HG03135 (cell line): Measurements from ENCODE around the gene SEMA3D.
"Not testable (repeated sequence)": the region's sequence is repeated elsewhere in the genome, so short reads cannot be mapped to it uniquely, and the experiment has no call there.

Source experiments
- ATAC-seq: cut with Tn5 transposase; IDR thresholded peaks from one replicate; pipeline ENCODE4 v1.9.1; 2021; ENCODE audit warnings: mild to moderate bottlenecking, moderate library complexity; ENCODE audit not compliant: unreplicated experiment

SEMA3D gene

DNA sequence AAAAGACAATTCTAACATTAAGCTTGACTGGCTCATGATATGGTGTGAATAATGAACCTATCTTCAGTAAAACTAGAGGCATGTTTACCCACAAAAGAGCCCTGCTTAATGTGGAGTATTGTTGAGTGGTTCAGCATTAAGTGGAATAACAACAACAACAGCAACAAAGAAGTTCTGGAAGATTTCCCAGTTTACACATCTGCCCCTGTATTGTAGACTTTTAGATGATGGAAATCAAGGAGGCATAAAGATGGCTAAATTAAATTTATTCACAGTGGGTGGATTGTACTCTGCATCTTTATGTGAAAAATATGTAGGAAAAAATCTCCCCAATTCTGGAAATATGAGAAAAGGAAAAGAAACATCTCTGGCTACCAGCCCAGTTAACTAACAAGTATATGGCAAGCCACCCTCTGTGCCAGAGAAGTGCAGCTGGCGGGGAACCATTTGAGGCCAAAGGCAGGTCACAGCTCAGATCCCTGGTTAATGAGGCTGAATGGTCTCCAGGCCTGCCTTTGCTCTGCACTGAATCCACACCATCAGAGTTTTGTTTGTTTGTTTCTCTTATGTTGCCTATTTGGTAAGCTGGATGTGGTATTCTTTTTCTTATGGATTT, 186.0 kb downstream of the SEMA3D start:
- ATAC-seq: no peak

DNA sequence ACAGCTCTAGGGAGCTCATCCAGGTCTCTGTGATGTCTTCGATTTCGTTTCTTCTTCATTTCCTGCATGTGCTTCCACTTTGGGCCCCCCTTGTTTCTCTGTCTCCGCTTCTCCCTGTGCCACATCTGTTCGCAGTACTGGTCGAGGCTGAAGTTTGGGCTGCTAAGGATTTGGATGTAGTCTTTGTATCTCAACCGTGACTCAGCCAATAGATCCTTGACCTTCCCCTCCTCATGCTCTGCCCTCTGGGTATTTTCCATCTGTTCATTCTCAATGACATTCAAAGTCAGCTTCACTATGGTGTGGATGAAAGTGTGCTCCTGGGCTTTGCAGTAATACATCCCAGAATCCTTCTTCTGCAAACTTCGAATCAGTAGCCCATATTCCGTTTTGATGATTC, 187.4 kb downstream of the SEMA3D start:
- no peak for ATAC-seq

DNA sequence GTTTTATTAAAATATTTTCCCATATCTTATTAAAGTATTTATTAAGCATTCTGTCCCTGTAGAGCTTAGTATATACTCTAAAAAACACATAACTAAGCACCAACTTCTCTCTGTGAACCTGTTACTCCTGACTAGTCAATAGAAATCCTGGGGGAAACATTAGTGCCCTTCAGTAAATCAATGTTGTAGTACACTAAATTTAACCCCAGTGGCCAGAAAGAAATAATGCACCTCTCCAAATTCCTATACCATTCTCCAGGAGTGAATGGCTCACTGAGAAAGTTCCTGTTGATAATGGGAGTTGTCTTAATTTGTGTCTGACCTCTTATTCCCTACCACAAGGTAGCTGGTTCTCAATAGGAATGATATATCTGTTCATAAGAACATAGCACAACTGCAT, 188.2 kb downstream of the SEMA3D start:
- ATAC-seq: no peak

DNA sequence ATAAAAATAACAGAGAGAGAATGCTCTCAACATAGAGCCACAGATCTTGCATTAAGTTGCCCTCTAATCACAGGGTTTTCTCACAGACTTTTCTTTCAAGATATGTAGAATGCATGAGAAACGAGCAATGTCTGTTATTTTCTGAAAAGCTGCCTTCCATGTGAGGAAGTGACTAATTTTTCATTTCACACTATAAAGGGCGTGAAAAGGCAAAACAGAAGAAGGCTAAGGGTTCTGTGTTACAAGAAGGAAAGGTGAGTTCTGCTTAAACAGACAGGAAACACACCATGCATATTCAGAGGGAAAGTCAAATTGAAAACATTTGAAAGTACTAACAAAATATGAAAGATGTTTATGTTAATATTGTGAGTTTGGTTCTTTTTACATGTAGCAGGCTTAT, 189.2 kb downstream of the SEMA3D start:
- ATAC-seq: no peak

DNA sequence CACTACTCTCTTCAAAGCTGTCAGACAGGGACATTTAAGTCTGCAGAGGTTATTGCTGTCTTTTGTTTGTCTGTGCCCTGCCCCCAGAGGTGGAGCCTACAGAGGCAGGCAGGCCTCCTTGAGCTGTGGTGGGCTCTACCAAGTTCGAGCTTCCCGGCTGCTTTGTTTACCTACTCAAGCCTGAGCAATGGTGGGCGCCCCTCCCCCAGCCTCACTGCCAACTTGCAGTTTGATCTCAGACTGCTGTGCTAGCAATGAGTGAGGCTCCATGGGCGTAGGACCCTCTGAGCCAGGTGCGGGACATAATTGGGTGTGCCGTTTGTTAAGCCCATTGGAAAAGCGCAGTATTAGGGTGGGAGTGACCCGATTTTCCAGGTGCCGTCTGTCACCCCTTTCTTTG, 193.9 kb downstream of the SEMA3D start:
- ATAC-seq: not testable (repeated sequence)

DNA sequence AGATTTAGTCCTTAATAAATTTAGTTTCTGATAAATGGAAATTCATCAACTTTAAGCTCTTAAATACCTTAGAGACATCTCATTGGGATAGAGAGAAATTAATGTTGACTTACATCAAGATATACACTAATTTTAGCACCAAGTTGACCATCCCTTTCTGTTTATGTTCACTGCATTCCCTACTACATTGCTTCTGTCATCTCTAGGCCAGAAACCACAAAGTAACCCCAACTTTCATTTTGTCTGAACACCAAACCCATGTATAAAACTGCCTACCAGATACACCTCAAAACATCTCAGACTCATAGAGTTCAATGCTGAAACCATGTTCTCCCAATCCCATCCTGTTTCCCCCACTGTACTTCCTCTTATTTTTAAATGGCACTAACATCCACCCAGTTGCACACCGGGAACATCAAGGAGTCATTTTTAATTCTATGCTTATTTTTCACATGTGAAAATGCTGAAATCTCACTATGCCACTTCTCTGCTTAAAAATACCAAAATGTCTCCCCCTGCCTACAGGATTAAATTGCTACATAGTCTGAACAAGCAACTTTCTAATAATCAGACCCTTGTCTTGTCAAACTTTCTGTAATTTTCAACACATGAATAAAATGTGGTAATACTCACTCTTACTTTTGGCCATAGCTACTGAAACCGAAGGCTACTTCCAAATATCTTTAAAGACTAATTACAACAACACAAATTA, 201.6 kb downstream of the SEMA3D start:
- no peak for ATAC-seq

DNA sequence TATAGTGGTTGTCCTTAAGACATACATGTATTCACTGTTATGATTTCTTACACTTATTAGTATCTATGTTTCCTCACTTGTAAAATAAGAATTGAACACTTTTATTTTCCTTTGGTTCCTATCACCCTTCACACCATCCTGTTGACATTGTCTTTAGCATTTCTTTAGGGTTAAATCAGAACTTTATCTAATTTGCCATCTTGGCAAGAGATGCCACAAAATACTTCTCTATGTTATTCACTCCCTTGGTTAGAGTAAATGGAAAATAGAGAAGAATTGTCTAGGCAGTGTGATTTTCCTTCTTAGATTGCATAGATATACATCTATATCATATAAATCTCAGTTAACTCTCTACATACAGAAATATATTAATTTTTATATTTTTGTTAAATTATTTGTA, 204.7 kb downstream of the SEMA3D start:
- ATAC-seq: no peak

DNA sequence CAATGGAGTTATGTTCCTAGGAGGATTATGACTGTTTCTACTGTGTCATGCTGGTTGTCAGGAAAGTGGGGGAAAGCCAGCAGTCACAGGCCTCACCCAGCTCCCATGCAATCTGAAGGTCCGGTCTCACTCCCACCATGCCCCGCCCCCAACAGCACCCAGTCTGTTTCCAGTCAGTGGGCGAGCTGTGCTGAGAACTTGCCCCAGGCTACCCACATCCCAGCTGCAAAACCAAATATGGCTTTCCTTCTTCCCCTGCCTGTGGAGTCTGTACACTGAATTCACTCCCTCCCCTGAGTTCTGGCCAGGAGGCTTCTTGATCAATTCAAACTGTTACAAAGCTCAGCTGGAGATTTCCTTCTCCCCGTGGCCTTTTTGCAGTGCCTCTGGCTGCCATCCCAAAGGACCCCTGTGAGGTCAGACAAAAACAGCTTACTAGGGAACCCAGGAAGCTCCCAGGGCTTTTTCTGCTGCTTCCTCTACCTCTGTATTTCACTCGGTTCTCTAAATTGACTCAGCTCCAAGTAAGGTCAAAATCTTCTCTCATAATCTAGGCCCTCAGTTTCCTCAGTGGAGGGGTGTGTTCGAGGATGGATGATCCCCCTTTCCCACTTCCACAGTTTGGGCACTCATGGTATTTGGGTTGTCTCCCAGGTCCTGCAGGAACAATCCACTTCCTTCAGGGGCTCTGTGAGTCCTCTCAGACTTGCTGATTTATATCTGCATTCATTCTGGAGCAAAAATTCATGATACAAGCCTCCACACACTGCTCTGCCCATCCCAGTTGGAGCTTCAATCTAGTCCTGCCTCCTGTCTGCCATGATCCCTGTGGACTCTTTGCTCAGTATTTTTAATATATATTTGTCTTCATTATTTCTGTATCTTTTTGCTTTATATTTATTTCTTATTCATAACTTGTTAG, 205.5 kb downstream of the SEMA3D start:
- ATAC-seq: no peak

DNA sequence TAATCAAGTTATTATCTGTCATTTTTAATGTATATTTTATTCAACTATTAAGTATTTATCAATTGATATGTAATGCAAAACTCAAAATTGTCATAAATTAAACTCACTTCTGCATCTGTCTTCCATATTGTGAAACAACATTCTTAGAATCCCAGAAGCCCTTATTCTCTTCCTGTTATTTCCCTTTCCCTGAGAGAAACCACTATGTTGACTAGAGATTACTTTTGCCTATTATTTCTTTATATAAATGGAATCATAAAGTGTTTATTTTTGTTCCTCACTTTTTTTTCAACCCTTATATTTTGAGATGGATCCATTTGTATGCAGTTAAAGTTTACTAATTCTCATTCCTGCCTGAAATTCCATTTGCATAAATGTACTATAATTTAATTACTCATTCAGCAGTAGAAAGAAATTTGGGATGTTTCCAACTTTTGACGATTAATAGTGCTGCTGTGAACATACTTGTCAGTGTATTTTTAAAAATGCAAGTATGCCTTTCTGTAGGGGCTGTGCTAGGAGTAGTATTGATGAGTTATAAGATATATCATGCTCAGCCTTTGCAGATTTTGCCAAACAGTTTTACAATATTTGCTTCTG, 211.2 kb downstream of the SEMA3D start:
- no peak for ATAC-seq

DNA sequence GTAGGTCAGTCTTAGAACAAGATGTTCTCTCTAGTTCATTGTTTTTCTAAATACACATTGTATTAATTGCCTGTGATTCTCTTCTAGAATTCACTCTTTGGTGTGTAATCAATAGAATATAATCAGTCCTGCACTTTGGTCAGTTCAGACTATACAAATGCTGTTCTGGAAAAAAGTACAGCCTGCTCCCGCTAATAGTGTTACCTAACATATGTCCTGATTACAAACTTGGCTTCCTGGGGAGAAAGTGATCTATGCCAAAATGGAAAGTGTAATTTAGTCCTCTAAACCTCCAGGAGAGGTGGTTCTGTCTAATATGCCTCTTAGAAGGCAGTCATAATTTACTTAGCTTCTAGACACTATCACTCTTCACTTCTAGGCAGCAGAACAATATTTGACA, 215.5 kb downstream of the SEMA3D start:
- no peak for ATAC-seq

DNA sequence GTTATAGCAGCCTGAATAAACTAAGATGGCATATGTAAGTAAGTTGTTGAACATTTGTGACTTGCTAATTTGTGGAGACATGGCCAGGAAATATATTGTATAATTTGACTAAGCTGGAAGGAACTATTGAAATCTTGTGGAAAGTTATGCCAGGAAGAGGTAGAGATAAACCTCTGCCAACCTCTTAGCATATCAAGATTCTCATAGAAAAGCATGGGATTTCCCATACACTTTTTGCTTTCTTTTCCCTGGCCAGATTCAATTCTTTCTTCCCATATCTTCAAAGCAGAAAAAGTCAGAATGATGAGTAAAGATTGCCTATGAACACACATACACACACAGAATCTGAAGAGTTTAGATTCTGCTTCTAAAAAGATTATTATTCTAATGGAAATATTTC, 216.2 kb downstream of the SEMA3D start:
- ATAC-seq: no peak

DNA sequence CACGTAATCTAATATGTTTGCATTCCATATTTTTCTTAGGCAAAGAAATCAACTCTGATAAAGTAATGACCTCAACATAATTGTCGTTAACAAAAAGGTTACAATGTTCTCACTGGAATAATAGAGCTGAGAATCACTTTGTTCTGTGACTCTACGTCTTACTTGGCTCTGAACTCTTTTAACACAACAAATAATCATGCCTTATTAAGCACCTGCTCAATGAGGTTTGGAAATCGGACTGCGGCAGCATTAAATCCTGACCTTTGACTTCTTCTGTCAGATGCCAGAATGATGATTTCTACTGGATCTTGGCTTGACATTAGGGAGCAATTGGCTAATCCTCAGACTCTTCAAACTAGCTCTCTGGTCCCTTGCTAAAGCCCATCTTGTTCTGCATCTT, 233.6 kb downstream of the SEMA3D start:
- ATAC-seq: no peak

DNA sequence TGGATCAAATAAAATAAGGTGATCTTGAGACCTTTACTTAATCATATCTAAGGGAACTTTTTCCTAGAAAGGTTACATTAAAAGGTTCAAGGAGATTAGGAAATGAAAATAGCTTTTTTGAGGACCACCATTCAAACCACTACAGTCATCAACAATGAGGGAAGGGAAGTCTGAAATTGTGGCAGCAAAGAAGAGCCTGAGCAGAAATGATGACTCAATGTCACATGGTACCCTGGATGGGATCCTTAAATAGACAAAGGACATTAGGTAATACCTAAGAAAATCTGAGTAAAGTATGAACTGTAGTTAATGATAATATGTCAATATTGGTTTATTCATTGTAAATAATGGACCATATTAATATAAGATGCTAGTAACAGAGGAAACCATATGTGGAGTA, 236.0 kb downstream of the SEMA3D start:
- no peak for ATAC-seq

DNA sequence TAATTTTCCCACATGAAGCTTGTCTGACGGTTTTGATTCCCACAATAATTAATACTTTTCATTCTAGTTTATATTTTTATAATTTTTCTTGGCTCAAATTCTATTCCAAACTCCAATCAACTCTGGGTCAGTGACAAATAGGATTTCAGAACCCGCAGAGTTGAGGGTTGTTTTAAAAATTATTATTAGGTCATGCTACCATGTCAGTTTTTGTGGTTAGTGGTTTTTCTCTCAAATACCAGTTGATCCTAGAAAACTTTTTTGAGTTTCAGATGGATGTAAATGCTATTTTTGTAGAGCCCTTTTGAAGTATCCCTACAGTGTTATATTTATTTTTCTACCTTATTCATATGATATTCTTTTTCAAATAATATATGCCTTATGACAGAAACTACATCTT, 237.4 kb downstream of the SEMA3D start:
- ATAC-seq: no peak

DNA sequence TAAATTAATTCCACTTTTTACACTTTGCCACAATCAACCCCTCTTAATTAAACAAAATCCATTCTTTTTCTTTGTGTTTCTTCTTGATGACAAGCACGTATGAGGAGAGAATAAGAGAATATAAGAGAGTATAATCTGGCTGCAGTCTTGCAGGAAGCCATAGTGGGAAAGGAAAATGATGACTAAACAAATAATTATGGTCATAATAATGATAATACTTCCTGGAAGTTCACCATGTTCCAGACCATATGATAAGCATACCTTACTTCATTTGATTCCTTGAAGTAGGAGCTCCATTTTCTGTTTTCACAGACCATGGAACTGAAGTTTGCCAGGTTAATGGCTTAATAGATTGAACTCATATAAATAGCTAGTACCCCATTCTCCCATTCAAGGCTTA, 237.8 kb downstream of the SEMA3D start:
- ATAC-seq: no peak

DNA sequence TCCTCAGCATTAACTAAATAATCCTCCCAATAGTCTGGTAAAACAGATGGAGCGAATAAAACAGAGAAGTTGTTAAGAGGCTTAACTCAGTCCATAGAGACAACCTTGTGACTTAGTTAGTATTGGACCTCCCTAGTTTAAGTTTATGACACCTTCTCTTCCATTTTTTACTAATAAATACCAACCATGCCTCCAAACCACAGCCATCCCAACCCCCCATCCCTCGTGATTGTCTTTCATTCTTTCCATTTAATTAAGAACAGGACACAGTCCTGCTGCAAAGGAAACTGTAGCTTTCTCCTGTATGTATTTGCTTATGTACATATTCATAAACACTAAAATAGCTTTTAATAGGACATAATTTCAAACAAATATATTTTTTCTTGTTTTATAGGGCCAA, 238.2 kb downstream of the SEMA3D start:
- ATAC-seq: no peak

DNA sequence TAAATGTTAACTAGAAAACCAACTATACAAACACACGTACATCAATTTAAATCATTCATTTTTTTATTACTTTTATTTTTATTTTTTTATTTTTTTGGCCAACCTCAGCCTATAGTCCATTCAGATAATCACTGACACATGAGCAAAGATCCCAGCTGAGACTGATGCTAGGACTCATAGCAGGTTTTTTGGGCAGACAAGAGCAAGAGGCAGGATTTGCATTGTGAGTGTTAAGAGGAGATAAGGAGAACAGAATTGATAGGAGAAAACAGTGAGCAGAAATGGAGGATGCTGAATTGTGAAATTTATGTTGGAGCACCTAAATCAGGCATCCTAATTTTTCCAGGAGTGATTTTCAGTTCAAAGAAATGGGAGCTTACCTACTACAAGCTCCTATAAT, 240.3 kb downstream of the SEMA3D start:
- ATAC-seq: no peak
